Gastrocnemius medialis (tissue), 4 donors: Measurements from ENCODE around the gene SIGLEC5. TPM values are rescaled to one million over a fixed set of nuclear protein-coding genes. Genes with fewer than 3 reads are reported as not detected.

Experiments
- ATAC-seq, 2 donors: fragments of 150-250 bp; one replicate each; pipeline ENCODE4 v1.9.1; 2016
- DNase-seq, 2 donors: peaks; one replicate each; pipeline ENCODE4 v3.0.0-alpha.2; 2019
- H3K27ac ChIP-seq, 4 donors: fragments of 200-600 bp; sonication (generic); 1 replicate in 1 of 4; 2 replicates in 3 of 4; pipeline ENCODE4 v1.5.1; 2016 to 2018; ENCODE audit warnings: mild to moderate bottlenecking in 2 of 4, moderate library complexity in 1 of 4
- H3K27me3 ChIP-seq, 3 donors: fragments of 200-600 bp; sonication (generic) in 2 of 3; 1 replicate in 1 of 3; 2 replicates in 2 of 3; pipeline versions ENCODE4 v1.5.1 to v1.6.0; 2016 to 2019; ENCODE audit warnings: mild to moderate bottlenecking in 1 of 3, moderate library complexity in 1 of 3
- H3K36me3 ChIP-seq, 2 donors: fragments of 200-600 bp; sonication (generic) in 1 of 2; one replicate each; pipeline ENCODE4 v1.5.1; 2017 to 2018
- H3K4me1 ChIP-seq, 2 donors: fragments of 200-600 bp; sonication (generic) in 1 of 2; one replicate each; pipeline ENCODE4 v1.5.1; 2016 to 2017; ENCODE audit warnings: mild to moderate bottlenecking in 2 of 2
- H3K4me3 ChIP-seq, 4 donors: fragments of 200-600 bp; sonication (generic) in 3 of 4; 1 replicate in 1 of 4; 2 replicates in 3 of 4; pipeline ENCODE4 v1.5.1; 2016 to 2019; ENCODE audit warnings: mild to moderate bottlenecking in 2 of 4
- H3K9me3 ChIP-seq, 3 donors: fragments of 200-600 bp; sonication (generic) in 2 of 3; 1 replicate in 1 of 3; 2 replicates in 2 of 3; pipeline ENCODE4 v1.5.1; 2016 to 2019
- POLR2A ChIP-seq, 2 donors: fragments of 450-650 bp; IDR thresholded peaks; one replicate each; pipeline ENCODE4 v1.6.1; 2017; ENCODE audit warnings: antibody characterized with exemption in 2 of 2, mild to moderate bottlenecking in 2 of 2, moderate library complexity in 2 of 2
- in situ Hi-C, 4 donors: fragments of 200-750 bp; cut with MboI; loops; one replicate each; pipeline versions ENCODE4 v1.15.0 to v1.8.0; 2017; ENCODE audit warnings: low sequenced_read_pairs in 4 of 4
- intact Hi-C: fragments of 100-400 bp; cut with DNase I; formaldehyde crosslinking; loops from one replicate; pipeline ENCODE4 v1.15.1; 2023; ENCODE audit warnings: low total_unique reads
- total RNA-seq, 4 donors: library from RNA; depleted of rRNA; stranded (reverse); fragments of >200 nt; gene quantifications; one replicate each; pipeline versions ENCODE4 v1.1.0 to v1.2.3, GENCODE V29; 2016
- TF ChIP-seq, protein P1 (sequence below), 5 experiments: fragments of 450-650 bp in 3 of 5; fragments of 200-600 bp in 2 of 5; sonication (generic) in 2 of 5; IDR thresholded peaks in 4 of 5; conservative IDR thresholded peaks in 1 of 5; 1 replicate in 4 of 5; 2 replicates in 1 of 5; pipeline ENCODE4 v1.5.1; 2016 to 2019; ENCODE audit warnings: antibody characterized with exemption in 5 of 5, mild to moderate bottlenecking in 3 of 5, moderate library complexity in 3 of 5

Gene SIGLEC5
- total RNA-seq, 4 donors from 2014 or later, result 0.18 to 1.0 TPM; not detected in 2

DNA sequence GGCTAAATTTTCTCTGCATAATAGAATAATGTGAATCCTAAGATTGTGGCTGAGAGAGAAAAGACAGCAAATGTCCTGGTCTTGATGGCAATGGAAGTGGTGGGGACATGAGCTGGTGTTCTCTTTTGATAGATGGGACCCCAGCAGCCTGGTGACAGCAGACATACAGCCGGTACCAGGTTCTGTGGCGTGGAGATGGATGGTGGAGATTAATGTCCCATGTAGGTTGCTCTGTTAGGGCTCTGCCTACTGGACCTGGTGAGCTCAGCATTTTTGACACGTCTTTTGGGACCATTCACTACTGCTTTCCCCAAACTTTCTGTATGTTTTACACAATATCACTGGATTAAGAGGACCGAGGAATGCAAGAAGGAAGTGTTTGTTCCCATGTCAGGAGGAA is 24.6 kb upstream of the SIGLEC5 start:
- TF ChIP-seq POLR2A (IDR thresholded peaks at IDR 0.05), result no peak
- TF ChIP-seq, protein P1, sequence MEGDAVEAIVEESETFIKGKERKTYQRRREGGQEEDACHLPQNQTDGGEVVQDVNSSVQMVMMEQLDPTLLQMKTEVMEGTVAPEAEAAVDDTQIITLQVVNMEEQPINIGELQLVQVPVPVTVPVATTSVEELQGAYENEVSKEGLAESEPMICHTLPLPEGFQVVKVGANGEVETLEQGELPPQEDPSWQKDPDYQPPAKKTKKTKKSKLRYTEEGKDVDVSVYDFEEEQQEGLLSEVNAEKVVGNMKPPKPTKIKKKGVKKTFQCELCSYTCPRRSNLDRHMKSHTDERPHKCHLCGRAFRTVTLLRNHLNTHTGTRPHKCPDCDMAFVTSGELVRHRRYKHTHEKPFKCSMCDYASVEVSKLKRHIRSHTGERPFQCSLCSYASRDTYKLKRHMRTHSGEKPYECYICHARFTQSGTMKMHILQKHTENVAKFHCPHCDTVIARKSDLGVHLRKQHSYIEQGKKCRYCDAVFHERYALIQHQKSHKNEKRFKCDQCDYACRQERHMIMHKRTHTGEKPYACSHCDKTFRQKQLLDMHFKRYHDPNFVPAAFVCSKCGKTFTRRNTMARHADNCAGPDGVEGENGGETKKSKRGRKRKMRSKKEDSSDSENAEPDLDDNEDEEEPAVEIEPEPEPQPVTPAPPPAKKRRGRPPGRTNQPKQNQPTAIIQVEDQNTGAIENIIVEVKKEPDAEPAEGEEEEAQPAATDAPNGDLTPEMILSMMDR (IDR thresholded peaks at IDR 0.05 in 4 of 5, conservative IDR thresholded peaks at IDR 0.05 in 1 of 5), result no peak
- Histone ChIP-seq H3K27ac (no peak overlapping the region), H3K27me3 (no peaks in the 10 kb centered on the region), H3K4me3 (no peak overlapping the region), H3K9me3 (no peaks in the 10 kb centered on the region), H3K36me3 (no peaks in the 10 kb centered on the region), H3K4me1 (no peaks in the 10 kb centered on the region)
- ATAC-seq, result no peak
- intact Hi-C loops (no loop called here), in situ Hi-C loops (loop anchor here in 3 of 4 donors (5.0 to 25.0 kb wide), 2 partner anchors 177 to 192 kb away; partner anchors contain the start of genes SIGLEC8 (in 2 of the 3) and CEACAM18 (in 1 of the 3))
- DNase-seq, result no peak

DNA sequence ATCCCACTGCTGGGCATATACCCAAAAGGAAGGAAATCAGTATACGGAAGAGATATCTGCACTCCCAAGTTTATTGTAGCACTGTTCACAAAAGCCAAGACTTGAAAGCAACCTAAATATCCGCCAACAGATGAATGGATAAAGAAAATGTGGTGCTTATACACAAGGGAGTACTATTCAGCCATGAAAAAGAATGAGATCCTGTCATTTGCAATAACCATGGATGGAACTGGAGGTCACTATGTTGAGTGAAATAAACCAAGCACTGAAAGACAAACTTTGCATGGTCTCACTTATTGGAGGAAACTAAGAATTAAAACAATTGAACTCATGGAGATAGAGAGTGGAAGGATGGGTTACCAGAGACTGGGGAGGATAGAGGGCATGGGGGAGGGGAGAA is 23.0 kb upstream of the SIGLEC5 start:
- no peaks in the 10 kb centered on the region for H3K9me3 ChIP-seq
- intact Hi-C loops (no loop called here), in situ Hi-C loops (loop anchor here in 3 of 4 donors (5.0 to 25.0 kb wide), 2 partner anchors 176 to 191 kb away; partner anchors contain the start of genes SIGLEC8 (in 2 of the 3) and CEACAM18 (in 1 of the 3))
- no peak for ATAC-seq
- no peaks in the 10 kb centered on the region for H3K36me3 ChIP-seq
- DNase-seq, result no peak
- H3K4me1 ChIP-seq, result no peaks in the 10 kb centered on the region
- H3K27me3 ChIP-seq, result no peaks in the 10 kb centered on the region
- no peak for TF ChIP-seq POLR2A (IDR thresholded peaks at IDR 0.05)
- TF ChIP-seq, protein P1 (IDR thresholded peaks at IDR 0.05 in 4 of 5, conservative IDR thresholded peaks at IDR 0.05 in 1 of 5), result no peak
- no peak overlapping the region for H3K27ac ChIP-seq
- no peak overlapping the region for H3K4me3 ChIP-seq

DNA sequence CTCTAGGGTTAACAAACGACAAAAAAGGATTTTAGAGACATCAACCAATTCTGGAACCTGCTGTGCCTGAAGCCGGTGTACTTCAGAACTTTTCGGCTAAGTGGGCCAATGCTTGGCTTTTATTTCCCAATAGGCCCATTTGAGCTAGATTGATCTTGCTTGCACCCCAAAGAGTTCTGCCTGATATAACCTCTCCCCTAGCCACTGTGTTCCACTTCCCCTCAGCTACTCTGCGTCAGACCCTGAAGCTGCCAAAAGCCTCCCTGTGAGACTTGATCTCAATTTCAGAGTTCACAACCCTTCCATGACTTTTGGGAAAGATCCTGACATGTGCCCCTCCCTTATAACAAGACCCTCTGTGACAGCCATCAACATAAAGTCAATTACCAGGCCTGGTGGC is 22.1 kb upstream of the SIGLEC5 start:
- intact Hi-C loops (no loop called here), in situ Hi-C loops (loop anchor here in 3 of 4 donors (5.0 to 25.0 kb wide), 2 partner anchors 175 to 190 kb away; partner anchors contain the start of genes SIGLEC8 (in 2 of the 3) and CEACAM18 (in 1 of the 3))
- Histone ChIP-seq H3K27ac (no peak overlapping the region), H3K9me3 (no peaks in the 10 kb centered on the region), H3K4me3 (no peak overlapping the region), H3K4me1 (no peaks in the 10 kb centered on the region), H3K36me3 (no peaks in the 10 kb centered on the region), H3K27me3 (no peaks in the 10 kb centered on the region)
- TF ChIP-seq, protein P1 (IDR thresholded peaks at IDR 0.05 in 4 of 5, conservative IDR thresholded peaks at IDR 0.05 in 1 of 5), result no peak
- TF ChIP-seq POLR2A (IDR thresholded peaks at IDR 0.05), result no peak
- ATAC-seq (no peak), DNase-seq (no peak)

DNA sequence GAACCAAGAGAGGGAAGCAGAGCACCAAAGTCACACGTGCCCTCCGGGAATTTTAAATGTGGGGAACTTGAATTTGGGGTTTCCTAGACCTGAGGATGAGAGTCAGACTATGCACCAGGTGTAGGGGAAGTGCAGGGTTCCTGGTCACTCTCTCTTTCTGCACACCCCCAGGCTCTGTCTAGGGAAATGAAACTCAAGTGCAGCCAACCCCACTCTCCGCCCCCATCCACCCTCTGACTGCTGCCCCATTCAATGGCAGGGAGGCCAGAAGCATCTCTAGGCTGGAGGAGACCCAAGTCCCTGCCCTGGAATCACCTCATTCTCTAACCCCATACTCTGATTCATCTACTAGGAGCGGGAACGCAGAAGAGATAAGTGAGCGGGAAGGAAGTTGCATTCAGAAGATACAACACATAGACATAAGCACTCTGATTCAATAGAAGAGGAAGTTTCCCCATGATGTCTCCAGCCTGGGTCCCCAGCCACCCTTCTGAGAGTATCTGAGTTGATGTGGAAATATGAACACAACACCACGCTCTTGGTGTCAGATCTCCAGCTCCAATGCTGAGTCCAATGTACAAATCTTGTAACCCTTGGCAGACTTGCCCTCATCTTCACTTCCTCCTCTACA is 21.1 kb upstream of the SIGLEC5 start:
- ATAC-seq, result peak in 1 of 2 donors; percentile 14
- in situ Hi-C loops, result loop anchor here in 3 of 4 donors (5.0 to 25.0 kb wide), 2 partner anchors 174 to 189 kb away; partner anchors contain the start of genes SIGLEC8 (in 2 of the 3) and CEACAM18 (in 1 of the 3)
- Histone ChIP-seq H3K9me3 (no peaks in the 10 kb centered on the region), H3K4me1 (no peaks in the 10 kb centered on the region), H3K27me3 (no peaks in the 10 kb centered on the region), H3K27ac (no peak overlapping the region), H3K36me3 (no peaks in the 10 kb centered on the region), H3K4me3 (no peak overlapping the region)
- TF ChIP-seq, protein P1 (IDR thresholded peaks at IDR 0.05 in 4 of 5, conservative IDR thresholded peaks at IDR 0.05 in 1 of 5), result no peak
- no peak for TF ChIP-seq POLR2A (IDR thresholded peaks at IDR 0.05)
- DNase-seq, result no peak
- intact Hi-C loops, result no loop called here
